SK-N-SH treated with all-trans-retinoic acid at 6 μM for 48 hours (cell line): Measurements from ENCODE around the gene UBA1.

Source experiments
- ATAC-seq: fragments of 200-7000 bp; cut with Tn5 transposase; 3 replicates; pipeline ENCODE4 v1.9.1; 2020; ENCODE audit warnings: mild to moderate bottlenecking, moderate library complexity
- ARNTL ChIP-seq: fragments of 450-650 bp; formaldehyde crosslinking; IDR thresholded peaks from 2 replicates; pipeline ENCODE4 v1.5.0; 2020; ENCODE audit warnings: low read depth, mild to moderate bottlenecking, moderate library complexity, borderline replicate concordance
- BACH2 ChIP-seq: fragments of 250-450 bp; sonication (Bioruptor Pico); IDR thresholded peaks from 2 replicates; pipeline ENCODE4 v1.9.0; 2021; ENCODE audit warnings: mild to moderate bottlenecking, borderline replicate concordance
- CSDC2 ChIP-seq: fragments of 250-450 bp; sonication (Bioruptor Pico); IDR thresholded peaks from 2 replicates; pipeline ENCODE4 v1.5.0; 2020; ENCODE audit warnings: mild to moderate bottlenecking, moderate library complexity
- CSRNP3 ChIP-seq: fragments of 250-450 bp; sonication (Bioruptor Pico); IDR thresholded peaks from 2 replicates; pipeline ENCODE4 v1.5.1; 2021; ENCODE audit warnings: mild to moderate bottlenecking, moderate library complexity
- ESRRG ChIP-seq: fragments of 250-450 bp; sonication (Bioruptor Pico); IDR thresholded peaks from 2 replicates; pipeline ENCODE4 v1.6.1; 2021; ENCODE audit warnings: mild to moderate bottlenecking
- ISL1 ChIP-seq: fragments of 250-450 bp; sonication (Bioruptor Pico); IDR thresholded peaks from 2 replicates; pipeline ENCODE4 v2.1.2; 2022; ENCODE audit warnings: mild to moderate bottlenecking, moderate library complexity
- OSR1 ChIP-seq: fragments of 250-450 bp; sonication (Bioruptor Pico); IDR thresholded peaks from 2 replicates; pipeline ENCODE4 v1.8.0; 2022; ENCODE audit warnings: moderate library complexity, mild to moderate bottlenecking, inconsistent platforms
- POU6F1 ChIP-seq: fragments of 250-450 bp; sonication (Bioruptor Pico); IDR thresholded peaks from 2 replicates; pipeline ENCODE4 v1.8.0; 2021; ENCODE audit warnings: low read depth, mild to moderate bottlenecking, moderate library complexity, borderline replicate concordance
- PPARA ChIP-seq: fragments of 250-450 bp; sonication (Bioruptor Pico); IDR thresholded peaks from 2 replicates; pipeline ENCODE4 v1.5.0; 2020; ENCODE audit warnings: mild to moderate bottlenecking, borderline replicate concordance
- SNAI2 ChIP-seq: fragments of 250-450 bp; sonication (Bioruptor Pico); IDR thresholded peaks from 2 replicates; pipeline ENCODE4 v1.5.0; 2020; ENCODE audit warnings: mild to moderate bottlenecking, moderate library complexity
- TCF4 ChIP-seq: fragments of 250-450 bp; sonication (Bioruptor Pico); IDR thresholded peaks from 2 replicates; pipeline ENCODE4 v1.8.0; 2021; ENCODE audit warnings: mild to moderate bottlenecking, moderate library complexity, borderline replicate concordance
- TSHZ2 ChIP-seq: fragments of 250-450 bp; sonication (Bioruptor Pico); IDR thresholded peaks from 2 replicates; pipeline ENCODE4 v1.5.0; 2020; ENCODE audit warnings: mild to moderate bottlenecking, moderate library complexity
- ZC3H10 ChIP-seq: fragments of 250-450 bp; sonication (Bioruptor Pico); IDR thresholded peaks from 2 replicates; pipeline ENCODE4 v1.5.1; 2021; ENCODE audit warnings: mild to moderate bottlenecking, moderate library complexity
- ZFP3 ChIP-seq: fragments of 250-450 bp; sonication (Bioruptor Pico); IDR thresholded peaks from 2 replicates; pipeline ENCODE4 v1.5.0; 2020; ENCODE audit warnings: mild to moderate bottlenecking, moderate library complexity
- ZFP30 ChIP-seq: fragments of 450-650 bp; formaldehyde crosslinking; IDR thresholded peaks from 2 replicates; pipeline ENCODE4 v1.5.0; 2022; ENCODE audit warnings: mild to moderate bottlenecking, moderate library complexity
- ZNF70 ChIP-seq: fragments of 450-650 bp; formaldehyde crosslinking; IDR thresholded peaks from 2 replicates; pipeline ENCODE4 v1.5.0; 2020; ENCODE audit warnings: mild to moderate bottlenecking, moderate library complexity
- ZNF8 ChIP-seq: fragments of 450-650 bp; formaldehyde crosslinking; IDR thresholded peaks from 2 replicates; pipeline ENCODE4 v1.5.0; 2020; ENCODE audit warnings: mild to moderate bottlenecking, moderate library complexity
- TF ChIP-seq, protein P1 (sequence below): fragments of 250-450 bp; sonication (Bioruptor Pico); IDR thresholded peaks from 2 replicates; pipeline ENCODE4 v1.8.0; 2020; ENCODE audit warnings: mild to moderate bottlenecking, moderate library complexity, borderline replicate concordance

The UBA1 gene

DNA sequence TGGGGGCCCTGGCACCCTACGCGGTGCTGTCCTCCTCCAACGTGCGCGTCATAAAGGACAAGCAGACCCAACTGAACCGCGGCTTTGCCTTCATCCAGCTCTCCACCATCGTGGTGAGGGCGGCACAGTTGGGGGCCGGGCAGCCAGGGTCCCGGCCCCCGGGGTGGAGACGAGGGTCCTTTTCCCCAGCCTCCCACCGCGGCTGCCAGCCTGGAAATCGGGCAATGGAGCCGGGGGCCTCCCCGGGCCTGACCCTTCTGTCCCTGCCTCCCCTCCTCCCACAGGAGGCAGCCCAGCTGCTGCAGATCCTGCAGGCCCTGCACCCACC is 13.7 kb upstream of the UBA1 start (continued):
- TF ChIP-seq POU6F1 (no peak), ZFP3 (no peak)

DNA sequence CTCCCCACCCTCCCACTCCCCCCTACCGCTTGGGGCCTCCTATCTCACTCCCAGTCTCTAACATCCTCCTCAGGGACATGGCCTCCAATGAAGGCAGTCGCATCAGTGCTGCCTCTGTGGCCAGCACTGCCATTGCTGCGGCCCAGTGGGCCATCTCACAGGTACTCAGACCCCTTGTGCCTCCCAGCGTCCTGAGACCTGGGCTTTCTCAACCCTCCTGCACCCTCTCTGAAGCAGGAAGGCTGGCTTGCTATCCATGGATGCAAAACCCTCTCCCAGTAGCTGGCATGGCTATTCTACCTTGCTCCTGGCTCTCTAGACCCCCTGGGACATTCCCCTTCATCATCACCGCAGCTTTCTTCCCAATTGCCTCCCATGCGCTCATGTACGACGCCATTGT is 13.3 kb upstream of the UBA1 start:
- ATAC-seq = no peak
- TF ChIP-seq ZFP30 (CRISPR knock-in tag) = no peak
- no peak for TF ChIP-seq ZC3H10 (CRISPR knock-in tag)
- TF ChIP-seq, protein P1, sequence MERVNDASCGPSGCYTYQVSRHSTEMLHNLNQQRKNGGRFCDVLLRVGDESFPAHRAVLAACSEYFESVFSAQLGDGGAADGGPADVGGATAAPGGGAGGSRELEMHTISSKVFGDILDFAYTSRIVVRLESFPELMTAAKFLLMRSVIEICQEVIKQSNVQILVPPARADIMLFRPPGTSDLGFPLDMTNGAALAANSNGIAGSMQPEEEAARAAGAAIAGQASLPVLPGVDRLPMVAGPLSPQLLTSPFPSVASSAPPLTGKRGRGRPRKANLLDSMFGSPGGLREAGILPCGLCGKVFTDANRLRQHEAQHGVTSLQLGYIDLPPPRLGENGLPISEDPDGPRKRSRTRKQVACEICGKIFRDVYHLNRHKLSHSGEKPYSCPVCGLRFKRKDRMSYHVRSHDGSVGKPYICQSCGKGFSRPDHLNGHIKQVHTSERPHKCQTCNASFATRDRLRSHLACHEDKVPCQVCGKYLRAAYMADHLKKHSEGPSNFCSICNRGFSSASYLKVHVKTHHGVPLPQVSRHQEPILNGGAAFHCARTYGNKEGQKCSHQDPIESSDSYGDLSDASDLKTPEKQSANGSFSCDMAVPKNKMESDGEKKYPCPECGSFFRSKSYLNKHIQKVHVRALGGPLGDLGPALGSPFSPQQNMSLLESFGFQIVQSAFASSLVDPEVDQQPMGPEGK (CRISPR knock-in tag) = no peak
- no peak for TF ChIP-seq BACH2 (CRISPR knock-in tag)
- TF ChIP-seq CSDC2 (CRISPR knock-in tag) = no peak
- TF ChIP-seq TSHZ2 = no peak
- TF ChIP-seq, all 23 proteins: peak for 0

DNA sequence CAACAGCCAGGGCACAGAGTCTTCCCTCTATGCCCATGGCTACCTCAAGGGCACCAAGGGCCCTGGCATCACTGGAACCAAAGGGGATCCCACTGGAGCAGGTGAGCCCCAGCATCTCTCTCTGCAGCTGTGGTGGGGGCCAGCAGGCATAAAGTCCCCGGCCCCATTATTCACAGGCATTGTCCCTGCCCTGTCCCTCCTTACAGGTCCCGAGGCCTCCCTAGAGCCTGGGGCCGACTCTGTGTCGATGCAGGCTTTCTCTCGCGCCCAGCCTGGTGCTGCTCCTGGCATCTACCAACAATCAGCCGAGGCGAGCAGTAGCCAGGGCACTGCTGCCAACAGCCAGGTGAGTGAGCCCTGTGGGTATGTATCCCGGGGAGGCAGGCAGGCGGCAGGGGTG is 12.3 kb upstream of the UBA1 start:
- no peak for ATAC-seq
- no peak for TF ChIP-seq CSDC2 (CRISPR knock-in tag)
- no peak for TF ChIP-seq SNAI2 (CRISPR knock-in tag)
- no peak for TF ChIP-seq ESRRG (CRISPR knock-in tag)
- TF ChIP-seq ZFP3 = no peak
- TF ChIP-seq TCF4 (CRISPR knock-in tag) = no peak
- TF ChIP-seq ZC3H10 (CRISPR knock-in tag) = no peak
- no peak for TF ChIP-seq ZNF70 (CRISPR knock-in tag)
- TF ChIP-seq ZNF8 (CRISPR knock-in tag) = no peak
- no peak for TF ChIP-seq ZFP30 (CRISPR knock-in tag)
- no peak for TF ChIP-seq ISL1 (CRISPR knock-in tag)
- TF ChIP-seq PPARA (CRISPR knock-in tag) = no peak
- no peak for TF ChIP-seq CSRNP3 (CRISPR knock-in tag)
- no peak for TF ChIP-seq ARNTL (CRISPR knock-in tag)

GRCh38 chrX:47182106-47182700 is 11.4 kb upstream of the UBA1 start:
- no peak for TF ChIP-seq SNAI2 (CRISPR knock-in tag)
- TF ChIP-seq OSR1 (CRISPR knock-in tag) = no peak
- TF ChIP-seq ZFP3 = no peak
- no peak for TF ChIP-seq POU6F1

GRCh38 chrX:47184486-47184885 is 9.1 kb upstream of the UBA1 start:
- no peak for ATAC-seq
- TF ChIP-seq PPARA (CRISPR knock-in tag) (no peak), TSHZ2 (no peak), CSRNP3 (CRISPR knock-in tag) (no peak), ZFP3 (no peak), SNAI2 (CRISPR knock-in tag) (no peak)
- TF ChIP-seq, protein P1 (CRISPR knock-in tag) = no peak

More at GRCh38 chrX:47182106-47182700, 11.4 kb upstream of the UBA1 start:
- ATAC-seq = no peak
